GM20000 (cell line): Measurements from ENCODE around the gene AMBP.

Source experiments
- DNase-seq: peaks from one replicate; pipeline ENCODE4 v3.0.0; 2012; ENCODE audit warnings: low spot score
- TF ChIP-seq, protein P1 (sequence below): IDR thresholded peaks from 2 replicates; pipeline ENCODE4 v1.5.1; 2012; ENCODE audit warnings: mild to moderate bottlenecking, control low read depth; ENCODE audit errors: extremely low read depth, missing control alignments

AMBP gene

DNA sequence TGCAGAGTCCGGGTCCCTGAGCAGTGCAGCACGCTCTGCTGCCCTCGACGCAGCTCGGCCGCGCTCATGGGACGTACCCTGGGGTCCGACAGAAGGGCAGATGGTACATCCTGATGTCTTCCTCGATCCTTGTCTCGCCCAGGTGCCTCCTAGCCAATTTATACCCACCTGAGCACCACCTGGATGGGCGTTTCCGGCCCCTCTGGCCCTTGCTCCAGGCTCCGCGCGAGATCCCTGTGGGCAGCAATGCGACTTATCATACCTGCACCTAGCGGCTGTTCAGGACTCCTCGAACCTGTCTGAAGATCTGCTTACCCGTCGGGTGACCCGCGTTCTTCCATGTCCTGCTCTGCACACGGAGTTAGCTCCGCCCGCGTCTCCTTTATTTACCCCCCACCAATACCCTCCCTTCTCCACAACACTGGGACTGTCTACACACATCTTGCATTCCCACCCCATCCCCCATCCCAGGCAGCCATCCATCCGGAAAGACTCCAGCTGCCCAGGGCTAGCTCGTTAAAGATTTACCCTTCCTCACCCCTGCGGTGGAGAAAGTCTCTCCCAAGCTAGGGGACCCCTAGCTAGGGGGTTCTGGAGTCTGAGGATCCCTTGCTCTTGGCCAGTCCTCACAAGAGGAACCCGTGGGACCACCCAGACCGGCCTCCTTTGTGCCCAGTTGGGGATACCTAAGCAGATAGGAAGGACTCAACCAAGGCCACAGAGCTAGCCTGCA is 21.0 kb upstream of the AMBP start, which contains the start of gene KIF12:
TSS of gene KIF12 (minus strand) at position 357 of the 733 bp plus-strand sequence. CDS start at position 341, 16 bp downstream.
- TF ChIP-seq, protein P1, sequence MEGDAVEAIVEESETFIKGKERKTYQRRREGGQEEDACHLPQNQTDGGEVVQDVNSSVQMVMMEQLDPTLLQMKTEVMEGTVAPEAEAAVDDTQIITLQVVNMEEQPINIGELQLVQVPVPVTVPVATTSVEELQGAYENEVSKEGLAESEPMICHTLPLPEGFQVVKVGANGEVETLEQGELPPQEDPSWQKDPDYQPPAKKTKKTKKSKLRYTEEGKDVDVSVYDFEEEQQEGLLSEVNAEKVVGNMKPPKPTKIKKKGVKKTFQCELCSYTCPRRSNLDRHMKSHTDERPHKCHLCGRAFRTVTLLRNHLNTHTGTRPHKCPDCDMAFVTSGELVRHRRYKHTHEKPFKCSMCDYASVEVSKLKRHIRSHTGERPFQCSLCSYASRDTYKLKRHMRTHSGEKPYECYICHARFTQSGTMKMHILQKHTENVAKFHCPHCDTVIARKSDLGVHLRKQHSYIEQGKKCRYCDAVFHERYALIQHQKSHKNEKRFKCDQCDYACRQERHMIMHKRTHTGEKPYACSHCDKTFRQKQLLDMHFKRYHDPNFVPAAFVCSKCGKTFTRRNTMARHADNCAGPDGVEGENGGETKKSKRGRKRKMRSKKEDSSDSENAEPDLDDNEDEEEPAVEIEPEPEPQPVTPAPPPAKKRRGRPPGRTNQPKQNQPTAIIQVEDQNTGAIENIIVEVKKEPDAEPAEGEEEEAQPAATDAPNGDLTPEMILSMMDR = no peak
- DNase-seq = no peak

DNA sequence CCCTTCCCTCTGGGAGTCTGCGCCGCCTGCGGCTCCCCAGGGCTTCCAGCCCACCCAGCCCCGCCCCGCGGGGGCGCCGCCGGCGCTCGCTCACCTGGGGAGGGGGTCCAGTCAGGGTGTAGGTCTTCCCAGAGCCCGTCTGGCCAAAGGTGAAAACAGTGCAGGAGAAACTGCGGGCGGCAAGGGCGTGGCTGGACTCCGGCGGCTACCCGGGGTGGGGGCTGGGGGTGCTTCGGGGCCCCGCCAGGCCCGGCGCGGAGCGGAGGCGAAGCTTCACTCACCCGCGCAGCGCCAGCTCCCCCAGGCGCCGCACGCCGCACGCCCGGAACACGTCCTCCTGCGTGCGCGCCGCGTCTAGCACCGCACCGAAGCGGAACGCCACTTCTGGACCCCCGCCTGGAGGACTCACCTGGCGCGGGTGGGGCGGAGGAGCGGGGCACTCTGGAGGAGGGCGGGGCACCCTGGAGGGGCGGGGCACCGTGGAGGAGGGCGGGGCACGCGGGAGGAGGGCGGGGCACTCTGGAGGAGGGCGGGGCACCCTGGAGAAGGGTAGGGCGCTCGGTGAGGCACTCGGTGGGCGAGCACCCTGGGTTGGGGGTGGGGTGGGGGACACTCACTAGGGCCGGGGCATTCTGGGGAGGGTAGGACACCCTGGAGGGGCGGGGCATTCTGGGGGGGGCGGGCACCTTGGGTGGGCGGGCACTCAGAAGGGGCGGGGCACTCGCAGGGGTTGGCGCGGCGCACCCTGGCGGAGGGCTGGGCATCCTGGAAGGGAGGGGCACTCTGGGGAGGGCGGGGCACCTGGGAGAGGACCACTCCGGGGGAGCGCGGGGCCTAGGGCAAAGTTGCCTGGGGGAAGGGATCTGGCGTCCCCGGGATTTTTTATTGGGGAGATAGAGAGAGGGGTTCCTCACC is 20.2 kb upstream of the AMBP start:
- TF ChIP-seq, protein P1 = no peak
- DNase-seq = no peak

DNA sequence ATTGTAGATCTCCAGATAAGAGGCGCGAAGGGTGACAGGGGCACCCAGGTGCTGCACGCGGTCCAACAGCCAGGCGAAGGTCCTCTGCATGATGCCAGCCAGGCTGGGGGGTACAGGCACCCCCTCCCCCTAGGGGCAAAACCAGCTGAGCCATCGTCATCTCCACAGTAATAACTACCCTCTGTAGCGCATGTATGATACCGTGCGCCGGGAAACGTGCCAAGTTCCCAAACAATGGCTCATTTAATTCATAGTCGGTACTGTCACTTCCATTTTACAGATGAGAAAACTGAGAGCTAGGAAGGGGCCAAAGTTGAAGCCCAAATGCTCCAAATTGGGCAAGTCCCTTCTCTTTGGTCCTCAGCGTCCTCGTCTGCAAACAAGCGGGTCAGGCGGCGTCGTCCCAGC is 19.5 kb upstream of the AMBP start:
- TF ChIP-seq, protein P1 = no peak
- DNase-seq = no peak

DNA sequence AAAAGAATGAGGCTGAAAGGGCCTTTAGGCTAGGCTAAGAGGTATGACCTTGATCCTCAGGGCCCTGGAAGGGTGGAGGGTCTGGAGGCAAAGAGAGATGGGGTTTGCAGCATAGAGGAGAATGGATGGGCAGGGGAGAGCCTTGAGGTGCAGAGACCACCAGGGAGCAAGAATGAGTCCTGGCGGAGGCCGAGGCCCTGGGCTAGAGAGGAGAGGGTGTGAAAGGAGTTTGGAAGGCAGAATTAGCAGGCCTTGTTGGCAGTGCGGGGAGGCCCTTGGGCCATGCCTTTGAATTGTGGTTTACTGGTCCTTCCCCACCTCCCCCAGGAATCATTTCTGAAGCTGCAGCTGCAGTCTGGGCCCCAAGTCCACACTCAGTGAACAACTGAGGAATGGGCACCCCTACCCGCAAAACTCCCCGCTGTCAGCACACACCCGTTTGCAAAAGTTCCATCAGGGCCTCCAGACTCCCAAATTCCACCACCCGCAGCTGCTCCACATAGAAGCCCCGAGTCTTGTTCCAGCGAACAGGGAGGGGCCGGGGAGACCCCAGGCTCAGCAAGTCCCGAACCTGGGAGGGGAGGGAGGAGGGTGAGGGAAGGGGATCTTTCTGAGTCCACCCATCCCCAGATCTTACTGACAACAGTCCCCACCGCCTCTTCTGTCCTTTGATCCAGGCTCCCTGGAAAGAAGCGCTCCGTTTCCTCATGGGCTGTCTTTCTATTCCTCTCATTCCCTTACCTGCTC is 18.9 kb upstream of the AMBP start:
- TF ChIP-seq, protein P1 = no peak
- no peak for DNase-seq

DNA sequence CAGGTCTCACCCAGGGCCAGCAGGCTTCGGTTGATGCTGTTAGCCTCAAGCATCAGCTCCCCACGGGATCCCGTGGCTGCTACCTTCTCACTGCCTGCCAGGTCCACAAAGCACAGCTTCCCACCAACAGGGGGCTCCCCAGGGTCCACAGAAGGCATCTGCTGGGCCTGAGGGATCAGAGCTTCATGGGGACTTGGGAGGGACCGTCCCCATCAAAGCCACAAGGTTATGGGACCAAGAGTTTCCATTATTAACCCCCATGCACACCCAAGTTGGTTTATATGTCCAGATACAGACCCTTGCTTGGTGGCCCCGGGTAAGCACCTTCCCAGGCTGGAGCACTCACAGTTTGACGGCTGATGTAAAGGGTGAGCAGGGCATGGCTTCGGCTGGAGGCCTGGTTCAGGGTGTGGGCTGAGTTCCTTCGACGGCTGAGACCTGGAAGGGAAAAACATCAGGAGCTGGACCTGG is 18.0 kb upstream of the AMBP start:
- no peak for DNase-seq

DNA sequence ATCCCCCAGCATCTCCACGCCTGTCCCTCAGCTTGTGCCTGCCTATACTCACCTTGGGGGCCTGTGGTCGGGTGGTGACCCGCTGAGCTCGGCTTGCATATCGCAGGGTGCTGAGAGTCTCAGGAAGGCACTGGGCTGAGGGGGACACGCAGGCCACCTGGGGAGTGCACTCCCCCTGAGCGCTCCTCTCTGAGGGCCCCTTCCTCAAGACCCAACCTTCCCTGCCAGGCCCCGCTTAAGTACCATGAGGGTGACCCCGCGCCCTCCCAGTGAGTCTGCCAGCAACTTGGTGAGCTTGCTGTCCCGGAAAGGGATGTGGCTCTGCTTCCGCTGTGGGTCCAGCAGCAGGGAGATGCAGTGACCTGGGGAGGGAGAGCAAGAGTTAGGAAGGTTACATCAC is 16.9 kb upstream of the AMBP start:
- TF ChIP-seq, protein P1 = no peak
- no peak for DNase-seq

More for the DNA sequence above, 18.0 kb upstream of the AMBP start:
- TF ChIP-seq, protein P1 = no peak
